Cardiac fibroblast (primary cell): ENCODE measurements around the gene HACD1.

Experiments used
- DNase-seq, 2 donors: peaks; one replicate each; pipeline versions ENCODE4 v3.0.0 to v3.0.0-alpha.2; 2010; ENCODE audit warnings: low read depth in 2 of 2
- H3K4me3 ChIP-seq, 2 donors: replicated peaks in 1 of 2; 1 replicate in 1 of 2; 2 replicates in 1 of 2; pipeline ENCODE4 v1.5.1; 2011; ENCODE audit warnings: low read depth in 2 of 2, low read length in 2 of 2, mild to moderate bottlenecking in 2 of 2, moderate library complexity in 1 of 2
- TF ChIP-seq, protein P1 (sequence below): IDR thresholded peaks from one replicate; pipeline ENCODE4 v1.5.1; 2011; ENCODE audit warnings: low read depth, mild to moderate bottlenecking, low read length, inconsistent platforms

The HACD1 gene

DNA sequence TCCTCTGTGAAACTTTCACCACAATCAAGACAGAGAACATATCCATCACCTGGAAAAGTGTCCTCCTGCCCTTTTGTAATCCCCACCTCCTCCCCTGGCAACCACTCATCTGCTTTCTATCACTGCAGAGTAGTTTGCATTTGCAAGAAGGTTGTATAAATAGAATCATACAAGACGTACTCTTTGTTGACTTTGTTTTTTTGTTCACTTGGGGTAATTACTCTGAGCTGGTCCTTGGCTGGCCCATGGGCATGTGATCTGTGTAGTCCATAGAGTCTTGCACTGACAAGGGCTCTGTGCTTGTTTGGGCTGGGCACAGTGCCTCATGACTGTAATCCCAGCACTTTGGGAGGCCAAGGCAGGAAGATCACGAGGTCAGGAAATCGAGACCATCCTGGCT is 7.8 kb upstream of the HACD1 start:
- TF ChIP-seq, protein P1, sequence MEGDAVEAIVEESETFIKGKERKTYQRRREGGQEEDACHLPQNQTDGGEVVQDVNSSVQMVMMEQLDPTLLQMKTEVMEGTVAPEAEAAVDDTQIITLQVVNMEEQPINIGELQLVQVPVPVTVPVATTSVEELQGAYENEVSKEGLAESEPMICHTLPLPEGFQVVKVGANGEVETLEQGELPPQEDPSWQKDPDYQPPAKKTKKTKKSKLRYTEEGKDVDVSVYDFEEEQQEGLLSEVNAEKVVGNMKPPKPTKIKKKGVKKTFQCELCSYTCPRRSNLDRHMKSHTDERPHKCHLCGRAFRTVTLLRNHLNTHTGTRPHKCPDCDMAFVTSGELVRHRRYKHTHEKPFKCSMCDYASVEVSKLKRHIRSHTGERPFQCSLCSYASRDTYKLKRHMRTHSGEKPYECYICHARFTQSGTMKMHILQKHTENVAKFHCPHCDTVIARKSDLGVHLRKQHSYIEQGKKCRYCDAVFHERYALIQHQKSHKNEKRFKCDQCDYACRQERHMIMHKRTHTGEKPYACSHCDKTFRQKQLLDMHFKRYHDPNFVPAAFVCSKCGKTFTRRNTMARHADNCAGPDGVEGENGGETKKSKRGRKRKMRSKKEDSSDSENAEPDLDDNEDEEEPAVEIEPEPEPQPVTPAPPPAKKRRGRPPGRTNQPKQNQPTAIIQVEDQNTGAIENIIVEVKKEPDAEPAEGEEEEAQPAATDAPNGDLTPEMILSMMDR: no peak
- H3K4me3 ChIP-seq: no peak overlapping the region
- DNase-seq: no peak

DNA sequence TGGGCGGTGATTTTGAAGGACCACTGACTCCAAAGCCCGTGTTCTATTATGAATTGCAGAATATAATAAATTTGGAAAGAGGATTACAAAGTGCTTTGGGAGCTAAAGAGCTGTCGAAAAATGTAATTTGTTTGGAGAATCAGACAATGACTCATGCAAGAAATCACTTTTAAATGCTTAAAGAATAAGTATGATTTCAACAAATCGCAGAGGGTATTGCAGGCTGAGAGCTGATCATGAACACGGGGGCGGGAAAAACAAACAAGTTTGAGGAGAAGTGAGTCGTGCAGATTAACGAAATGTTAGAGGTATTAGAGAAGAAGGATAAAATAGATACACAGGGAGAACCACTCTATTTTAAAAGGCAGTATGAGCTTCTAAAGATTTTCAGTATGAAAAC is 4.9 kb upstream of the HACD1 start:
- H3K4me3 ChIP-seq: no peak overlapping the region
- DNase-seq: peak in 1 of 2 donors; percentile 28
- TF ChIP-seq, protein P1: no peak

DNA sequence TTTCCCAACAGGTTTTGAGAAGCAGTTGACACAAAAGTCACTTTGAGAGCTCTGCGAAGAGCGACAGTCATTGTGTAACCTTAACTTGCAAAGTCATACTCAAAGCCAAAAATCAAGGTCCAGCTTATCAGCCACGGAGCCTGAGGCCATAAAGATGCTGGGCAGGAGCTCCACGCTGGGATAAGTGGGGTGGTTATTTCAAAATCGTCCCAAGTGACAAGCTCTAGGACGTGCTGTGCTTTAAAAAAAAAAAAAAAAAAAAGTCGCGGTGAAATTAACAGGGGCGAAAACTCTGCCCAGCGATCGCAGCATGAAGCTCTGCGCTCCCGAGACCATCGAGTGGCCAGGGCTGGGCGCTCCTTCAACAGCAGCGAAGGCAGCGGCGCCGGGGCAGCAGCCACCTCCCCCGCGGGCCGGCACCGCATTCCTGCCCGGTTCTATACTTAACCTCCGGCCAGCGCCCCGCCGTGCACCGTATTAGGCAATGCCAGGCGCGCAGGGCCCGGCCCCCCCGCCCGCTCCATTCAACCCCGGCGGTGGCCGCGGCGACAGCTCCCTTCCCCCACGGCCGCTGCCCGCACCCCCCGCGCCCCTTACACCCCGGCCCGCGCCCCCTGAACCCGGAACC is 657 bp downstream of the HACD1 start:
- peak; percentile 53 to 73 for DNase-seq
- TF ChIP-seq, protein P1: no peak

DNA sequence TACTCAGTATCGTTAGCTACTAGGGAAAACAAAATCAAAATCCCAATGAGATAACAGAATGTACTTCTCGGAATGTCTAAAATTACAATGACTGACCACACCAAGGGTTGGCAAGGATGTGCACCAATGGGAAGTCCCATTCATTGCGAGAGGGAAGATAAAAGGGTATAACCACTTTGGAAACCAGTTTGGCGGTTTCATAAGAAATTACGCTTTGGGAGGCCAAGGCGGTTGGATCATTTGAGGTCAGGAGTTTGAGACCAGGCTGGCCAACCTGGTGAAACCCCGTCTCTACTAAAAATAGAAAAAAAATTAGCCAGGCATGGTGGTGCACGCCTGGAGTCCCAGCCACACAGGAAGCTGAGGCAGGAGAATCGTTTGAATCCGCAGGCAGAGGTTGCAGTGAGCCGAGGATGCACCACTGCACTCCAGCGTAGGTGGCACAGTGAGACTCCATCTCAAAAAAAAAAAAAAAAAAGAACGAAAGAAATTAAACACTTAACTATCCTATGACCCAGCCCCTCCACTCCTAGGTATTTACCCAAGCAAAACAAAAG is 7.6 kb downstream of the HACD1 start:
- no peak for DNase-seq
- TF ChIP-seq, protein P1: no peak
- H3K4me3 ChIP-seq: no peak overlapping the region

More for the DNA sequence above, 657 bp downstream of the HACD1 start:
- H3K4me3 ChIP-seq: peak overlapping the region; percentile 69 to 77

DNA sequence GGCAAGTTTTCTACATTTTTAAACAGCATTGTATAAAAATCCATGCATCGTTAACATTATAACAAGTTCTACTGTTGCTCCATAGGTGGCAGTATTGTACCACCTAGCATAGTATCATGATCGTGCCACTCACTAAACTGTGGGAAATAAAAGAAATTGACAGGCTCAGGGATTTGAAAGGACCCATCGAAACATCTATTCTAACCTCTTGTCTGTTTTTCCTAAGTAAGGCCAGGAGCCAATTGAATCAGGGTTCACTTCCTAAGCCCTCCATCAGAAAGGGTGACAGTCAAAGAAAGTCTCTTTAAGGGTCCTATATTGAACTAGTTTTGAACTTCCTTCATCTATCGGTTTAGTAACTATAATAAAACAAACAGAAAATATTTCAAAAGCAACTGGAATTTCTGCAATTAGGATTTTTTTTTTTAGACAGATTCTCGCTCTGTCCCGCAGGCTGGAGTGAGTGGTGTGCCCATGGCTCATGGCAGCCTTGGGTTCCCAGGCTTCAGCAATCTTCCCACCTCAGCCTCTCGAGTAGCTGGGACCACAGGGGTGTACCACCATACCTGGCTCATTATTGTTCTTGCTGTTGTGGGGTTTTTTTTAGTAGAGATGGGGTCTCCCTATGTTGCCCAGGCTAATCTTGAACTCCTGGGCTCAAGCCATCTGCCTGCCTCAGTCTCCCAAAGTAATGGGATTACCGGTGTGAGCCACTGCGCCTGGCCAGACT is 9.4 kb downstream of the HACD1 start:
- H3K4me3 ChIP-seq: no peak overlapping the region
- peak; percentile 67 to 73 for DNase-seq
- TF ChIP-seq, protein P1: peak; percentile 79

DNA sequence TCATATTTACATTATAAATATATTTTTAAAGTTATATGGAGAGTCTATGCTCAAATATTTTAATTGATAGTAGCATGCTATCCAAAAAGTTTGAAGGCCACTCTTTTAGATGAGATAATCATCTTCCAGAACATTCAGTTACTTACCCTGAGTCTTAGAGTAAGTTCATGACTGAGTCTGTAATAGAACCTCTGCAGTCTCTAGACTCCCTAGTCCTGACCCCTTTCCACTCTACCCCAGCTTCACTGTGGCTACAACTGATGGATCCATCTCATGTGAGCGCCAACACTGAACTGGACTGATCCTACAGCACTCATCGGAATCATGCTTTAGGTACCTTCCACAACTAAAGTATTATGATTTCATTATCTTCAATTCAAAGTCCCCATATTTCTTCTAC is 10.1 kb downstream of the HACD1 start:
- H3K4me3 ChIP-seq: no peak overlapping the region
- no peak for DNase-seq
- TF ChIP-seq, protein P1: no peak
